ENCODE data around the gene RBBP6.
A peak's percentile ranks its signal among the peaks of the same experiment; 100 is the strongest.

RBBP6 gene

GRCh38 chr16:24525970-24526559 lies 13.3 kb upstream of the RBBP6 start:
- WGBS = 92% methylated on average over 7 of the region's 7 CpGs
- Histone ChIP-seq H3K4me1 (ENCODE audit: insufficient read depth, low read length) (no peaks in the 10 kb centered on the region), H3K36me3 (ENCODE audit: insufficient read depth, low read length) (no peaks in the 10 kb centered on the region), H3K27me3 (ENCODE audit: insufficient read depth, low read length) (no peaks in the 10 kb centered on the region), H3K9ac (ENCODE audit: low read depth, low read length) (no peak overlapping the region), H3K27ac (ENCODE audit: low read depth, low read length) (no peak overlapping the region), H3K9me3 (ENCODE audit: insufficient read depth, low read depth, low read length) (no peaks in the 10 kb centered on the region), H3K4me3 (ENCODE audit: low read length) (no peak overlapping the region)

DNA sequence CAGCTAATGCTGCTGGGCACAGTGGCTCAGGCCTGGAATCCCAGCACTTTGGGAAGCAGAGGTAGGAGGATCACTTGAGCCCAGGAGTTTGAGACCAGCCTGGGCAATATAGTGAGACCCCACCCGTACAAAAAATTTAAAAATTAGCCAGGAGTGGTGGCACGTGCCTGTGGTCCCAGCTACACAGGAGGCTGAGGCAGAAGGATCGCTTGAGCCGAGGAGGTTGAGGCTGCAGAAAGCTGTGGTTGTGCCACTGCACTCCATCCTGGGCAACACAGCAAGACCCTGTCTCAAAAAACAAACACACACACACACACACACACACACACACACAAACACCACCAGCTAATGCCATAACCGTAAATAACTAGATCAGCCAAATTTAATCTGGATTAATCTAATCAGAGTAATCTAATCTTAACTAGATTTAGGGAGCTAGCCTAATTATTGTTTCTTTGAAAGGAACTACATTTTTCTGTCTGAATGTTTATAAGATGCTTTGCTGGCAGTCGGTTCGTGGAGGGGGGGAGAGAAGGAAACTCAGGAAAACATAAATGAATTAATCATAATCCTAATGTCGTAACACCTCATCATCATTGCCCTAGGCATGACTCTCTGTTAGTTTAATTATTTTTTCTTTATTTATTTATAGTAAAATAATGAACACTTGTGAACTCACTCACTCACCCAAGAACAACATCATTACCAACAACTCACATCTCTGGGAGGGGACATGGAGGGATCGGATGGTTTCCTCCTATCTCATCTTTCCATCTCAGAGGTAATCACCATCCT lies 12.5 kb upstream of the RBBP6 start:
- no peaks in the 10 kb centered on the region for H3K4me1 ChIP-seq (ENCODE audit: insufficient read depth, low read length)
- H3K27me3 ChIP-seq (ENCODE audit: insufficient read depth, low read length) = no peaks in the 10 kb centered on the region
- H3K27ac ChIP-seq (ENCODE audit: low read depth, low read length) = no peak overlapping the region
- WGBS = 91% methylated on average over 6 of the region's 9 CpGs
- H3K4me3 ChIP-seq (ENCODE audit: low read length) = no peak overlapping the region
- no peak overlapping the region for H3K9ac ChIP-seq (ENCODE audit: low read depth, low read length)
- no peaks in the 10 kb centered on the region for H3K9me3 ChIP-seq (ENCODE audit: insufficient read depth, low read depth, low read length)
- no peaks in the 10 kb centered on the region for H3K36me3 ChIP-seq (ENCODE audit: insufficient read depth, low read length)

DNA sequence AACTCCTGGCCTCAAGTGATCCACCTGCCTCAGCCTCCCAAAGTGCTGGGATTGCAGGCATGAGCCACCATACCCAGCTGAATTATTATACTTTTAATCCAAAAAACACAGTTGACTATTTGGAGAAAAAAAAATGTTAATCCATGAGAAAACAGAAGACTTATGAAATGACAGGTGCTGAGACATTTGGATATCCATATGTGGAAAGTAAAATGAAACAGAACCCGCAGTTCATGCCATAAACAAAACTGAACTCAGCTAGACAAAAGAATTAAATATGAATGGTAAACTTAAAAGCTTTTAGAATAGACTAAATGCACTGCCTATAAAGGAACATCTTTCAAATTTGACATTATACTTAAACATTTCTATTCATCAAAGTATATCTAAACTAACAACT lies 8.2 kb upstream of the RBBP6 start:
- Histone ChIP-seq H3K27ac (ENCODE audit: low read depth, low read length) (no peak overlapping the region), H3K9me3 (ENCODE audit: insufficient read depth, low read depth, low read length) (no peaks in the 10 kb centered on the region), H3K9ac (ENCODE audit: low read depth, low read length) (no peak overlapping the region), H3K4me1 (ENCODE audit: insufficient read depth, low read length) (no peaks in the 10 kb centered on the region), H3K4me3 (ENCODE audit: low read length) (no peak overlapping the region), H3K27me3 (ENCODE audit: insufficient read depth, low read length) (no peaks in the 10 kb centered on the region), H3K36me3 (ENCODE audit: insufficient read depth, low read length) (no peaks in the 10 kb centered on the region)
- 100% methylated on average over 1 of the region's 1 CpG for WGBS

DNA sequence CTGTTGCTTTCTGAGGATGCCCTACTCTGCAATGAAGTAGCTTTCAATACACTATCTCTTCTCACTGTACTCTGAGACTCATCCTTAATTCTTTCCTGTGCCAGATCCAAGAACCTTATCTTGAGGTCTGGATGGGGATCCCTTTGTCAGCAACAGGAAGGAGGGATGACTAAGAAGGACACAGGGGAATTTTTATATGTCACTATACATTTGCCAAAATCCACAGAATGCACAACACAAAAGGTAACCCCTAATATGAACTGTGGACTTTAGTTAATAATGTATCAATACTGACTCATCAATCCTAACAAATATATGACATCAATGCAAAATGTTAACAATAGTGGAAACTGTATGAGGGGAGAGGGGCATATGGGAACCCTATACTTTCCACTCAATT lies 4.7 kb upstream of the RBBP6 start:
- H3K36me3 ChIP-seq (ENCODE audit: insufficient read depth, low read length) = no peaks in the 10 kb centered on the region
- H3K27ac ChIP-seq (ENCODE audit: low read depth, low read length) = no peak overlapping the region
- H3K4me1 ChIP-seq (ENCODE audit: insufficient read depth, low read length) = peaks cover 4% of the 10 kb centered on the region
- no peaks in the 10 kb centered on the region for H3K9me3 ChIP-seq (ENCODE audit: insufficient read depth, low read depth, low read length)
- H3K9ac ChIP-seq (ENCODE audit: low read depth, low read length) = no peak overlapping the region
- no peak overlapping the region for H3K4me3 ChIP-seq (ENCODE audit: low read length)
- H3K27me3 ChIP-seq (ENCODE audit: insufficient read depth, low read length) = no peaks in the 10 kb centered on the region

- 97% methylated on average over 4 of the region's 4 CpGs for WGBS
- no peak overlapping the region for H3K4me3 ChIP-seq (ENCODE audit: low read length)
- H3K4me1 ChIP-seq (ENCODE audit: insufficient read depth, low read length) = peaks cover 4% of the 10 kb centered on the region
- no peak overlapping the region for H3K9ac ChIP-seq (ENCODE audit: low read depth, low read length)
- no peaks in the 10 kb centered on the region for H3K27me3 ChIP-seq (ENCODE audit: insufficient read depth, low read length)
- H3K36me3 ChIP-seq (ENCODE audit: insufficient read depth, low read length) = no peaks in the 10 kb centered on the region
- no peak overlapping the region for H3K27ac ChIP-seq (ENCODE audit: low read depth, low read length)
- no peaks in the 10 kb centered on the region for H3K9me3 ChIP-seq (ENCODE audit: insufficient read depth, low read depth, low read length)
Measured at GRCh38 chr16:24535827-24536226, 3.5 kb upstream of the RBBP6 start.

- Histone ChIP-seq H3K27ac (ENCODE audit: low read depth, low read length) (no peak overlapping the region), H3K9ac (ENCODE audit: low read depth, low read length) (no peak overlapping the region), H3K4me1 (ENCODE audit: insufficient read depth, low read length) (peaks cover 4% of the 10 kb centered on the region), H3K4me3 (ENCODE audit: low read length) (no peak overlapping the region), H3K36me3 (ENCODE audit: insufficient read depth, low read length) (no peaks in the 10 kb centered on the region), H3K9me3 (ENCODE audit: insufficient read depth, low read depth, low read length) (no peaks in the 10 kb centered on the region), H3K27me3 (ENCODE audit: insufficient read depth, low read length) (no peaks in the 10 kb centered on the region)
- WGBS = 91% methylated on average over 5 of the region's 5 CpGs
Measured at GRCh38 chr16:24536671-24537070, 2.7 kb upstream of the RBBP6 start.

DNA sequence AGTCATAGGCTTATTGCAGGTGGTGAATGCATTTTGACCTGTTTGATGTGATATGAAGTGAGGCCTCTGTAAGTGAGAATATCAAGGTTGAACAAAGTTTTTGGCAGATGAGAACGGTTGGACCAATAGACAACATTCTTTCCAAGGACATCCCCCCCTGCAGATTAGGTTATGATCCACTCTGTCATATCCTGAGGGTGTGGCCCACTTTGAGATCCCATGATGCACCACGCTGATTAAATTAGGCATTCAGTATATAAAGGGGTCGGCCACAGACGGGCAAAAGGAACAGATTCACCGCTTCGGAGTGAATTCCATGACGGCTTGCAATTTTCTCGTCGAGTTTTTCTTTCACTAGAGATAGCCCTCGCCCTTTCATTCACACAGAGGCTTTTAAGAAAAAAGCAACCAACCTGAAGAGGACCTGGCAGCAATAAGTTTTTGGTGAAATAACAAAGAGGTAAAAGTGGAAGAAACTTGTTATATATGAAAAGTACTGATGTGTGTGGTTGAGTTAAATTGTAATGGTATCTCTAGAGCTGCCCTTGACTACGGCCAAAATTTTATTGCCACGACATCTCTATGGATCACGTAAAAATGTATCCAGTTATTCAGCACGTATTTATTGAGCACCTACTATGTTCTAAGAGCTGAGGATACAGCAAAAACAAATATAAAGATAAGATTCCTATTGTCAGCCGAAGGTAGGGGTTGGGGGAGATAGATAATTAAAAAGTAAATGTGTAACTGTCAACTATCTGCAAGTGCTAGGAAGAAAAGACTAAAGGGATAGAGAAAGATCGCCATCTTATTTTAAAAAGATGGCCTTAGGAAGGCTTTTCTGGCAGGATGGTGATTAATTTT lies 1.7 kb upstream of the RBBP6 start:
- H3K36me3 ChIP-seq (ENCODE audit: insufficient read depth, low read length) = no peaks in the 10 kb centered on the region
- no peaks in the 10 kb centered on the region for H3K27me3 ChIP-seq (ENCODE audit: insufficient read depth, low read length)
- H3K27ac ChIP-seq (ENCODE audit: low read depth, low read length) = no peak overlapping the region
- no peaks in the 10 kb centered on the region for H3K9me3 ChIP-seq (ENCODE audit: insufficient read depth, low read depth, low read length)
- 89% methylated on average over 16 of the region's 16 CpGs for WGBS
- H3K9ac ChIP-seq (ENCODE audit: low read depth, low read length) = no peak overlapping the region
- H3K4me1 ChIP-seq (ENCODE audit: insufficient read depth, low read length) = peaks cover 13% of the 10 kb centered on the region
- H3K4me3 ChIP-seq (ENCODE audit: low read length) = no peak overlapping the region

GRCh38 chr16:24538756-24539294 lies 541 bp upstream of the RBBP6 start:
- Histone ChIP-seq H3K4me3 (ENCODE audit: low read length) (peak overlapping the region; percentile 84), H3K27me3 (ENCODE audit: insufficient read depth, low read length) (no peaks in the 10 kb centered on the region), H3K9ac (ENCODE audit: low read depth, low read length) (peak overlapping the region; percentile 71), H3K4me1 (ENCODE audit: insufficient read depth, low read length) (peaks cover 18% of the 10 kb centered on the region), H3K27ac (ENCODE audit: low read depth, low read length) (peak overlapping the region; percentile 10; the same call in 1 of the 2 replicates), H3K9me3 (ENCODE audit: insufficient read depth, low read depth, low read length) (no peaks in the 10 kb centered on the region), H3K36me3 (ENCODE audit: insufficient read depth, low read length) (peaks cover 4% of the 10 kb centered on the region; the same call in 1 of the 2 replicates)
- WGBS = 18% methylated on average over 11 of the region's 11 CpGs

DNA sequence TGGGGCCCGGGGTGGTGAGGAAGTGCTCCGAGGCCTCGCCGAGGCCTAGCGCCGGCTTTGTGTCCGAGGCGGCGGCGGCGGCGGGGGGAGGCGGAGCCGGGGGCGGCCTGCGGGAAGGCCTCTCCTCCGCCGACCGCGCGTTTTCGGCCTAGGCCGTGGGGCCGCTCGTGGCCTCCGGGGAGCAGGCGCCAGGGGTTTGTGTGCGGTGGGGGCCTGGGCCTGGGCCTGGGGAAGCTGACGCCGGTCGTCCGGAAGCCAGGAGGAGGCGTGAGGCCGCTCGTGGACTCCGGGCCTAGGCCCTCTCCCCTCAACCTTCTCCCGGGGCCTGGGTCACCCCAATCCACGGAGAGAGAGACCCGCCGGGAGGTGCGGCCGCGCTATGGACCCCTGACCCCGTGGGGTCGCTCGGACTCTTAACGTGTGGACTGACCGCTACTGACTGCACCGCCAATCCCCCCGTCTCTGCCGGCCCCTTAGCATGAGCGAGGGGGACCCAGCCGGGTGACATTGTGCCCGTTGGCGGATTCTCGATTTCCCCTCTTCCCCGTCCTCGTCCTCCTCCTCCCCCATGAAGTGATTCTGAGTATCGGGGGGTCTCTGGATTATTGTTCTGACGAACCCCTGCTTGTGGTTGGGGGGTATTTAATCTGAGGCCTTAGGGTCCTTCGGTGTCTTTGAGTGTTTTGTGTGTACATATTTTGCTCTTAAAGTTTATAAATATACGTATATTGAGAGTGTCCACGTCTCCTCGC lies 660 bp downstream of the RBBP6 start:
- Histone ChIP-seq H3K27ac (ENCODE audit: low read depth, low read length) (peak overlapping the region; percentile 98), H3K4me3 (ENCODE audit: low read length) (peak overlapping the region; percentile 84)

GRCh38 chr16:24540602-24541210 lies 1.3 kb downstream of the RBBP6 start:
- Histone ChIP-seq H3K9ac (ENCODE audit: low read depth, low read length) (peak overlapping the region; percentile 95), H3K36me3 (ENCODE audit: insufficient read depth, low read length) (peaks cover 15% of the 10 kb centered on the region), H3K9me3 (ENCODE audit: insufficient read depth, low read depth, low read length) (no peaks in the 10 kb centered on the region), H3K27ac (ENCODE audit: low read depth, low read length) (peak overlapping the region; percentile 98; the same call in 1 of the 2 replicates), H3K27me3 (ENCODE audit: insufficient read depth, low read length) (no peaks in the 10 kb centered on the region), H3K4me3 (ENCODE audit: low read length) (peak overlapping the region; percentile 84), H3K4me1 (ENCODE audit: insufficient read depth, low read length) (peaks cover 18% of the 10 kb centered on the region)
- WGBS = under 1% methylated on average over 11 of the region's 12 CpGs

More for the DNA sequence above, 660 bp downstream of the RBBP6 start:
- under 1% methylated on average over 54 of the region's 64 CpGs for WGBS
- H3K27me3 ChIP-seq (ENCODE audit: insufficient read depth, low read length) = no peaks in the 10 kb centered on the region
- peaks cover 10% of the 10 kb centered on the region for H3K36me3 ChIP-seq (ENCODE audit: insufficient read depth, low read length)
- H3K9ac ChIP-seq (ENCODE audit: low read depth, low read length) = peak overlapping the region; percentile 95
- no peaks in the 10 kb centered on the region for H3K9me3 ChIP-seq (ENCODE audit: insufficient read depth, low read depth, low read length)
- peaks cover 18% of the 10 kb centered on the region for H3K4me1 ChIP-seq (ENCODE audit: insufficient read depth, low read length)

Measured in HUES64 (cell line).